ENCODE measurements around the gene ZNF292. TPM values are rescaled to one million over a fixed set of nuclear protein-coding genes. Genes with fewer than 3 reads are reported as not detected.
A peak's percentile ranks its signal among the peaks of the same experiment; 100 is the strongest.

ZNF292 gene
- total RNA-seq, 1 experiment from 2014 or later: 32.2 TPM

- no peaks in the 10 kb centered on the region for H3K9me3 Mint-ChIP-seq (ENCODE audit: unreplicated experiment)
- no peaks in the 10 kb centered on the region for H3K36me3 ChIP-seq (ENCODE audit: control insufficient read depth, insufficient read depth, low read length)
- TF ChIP-seq, protein P1, sequence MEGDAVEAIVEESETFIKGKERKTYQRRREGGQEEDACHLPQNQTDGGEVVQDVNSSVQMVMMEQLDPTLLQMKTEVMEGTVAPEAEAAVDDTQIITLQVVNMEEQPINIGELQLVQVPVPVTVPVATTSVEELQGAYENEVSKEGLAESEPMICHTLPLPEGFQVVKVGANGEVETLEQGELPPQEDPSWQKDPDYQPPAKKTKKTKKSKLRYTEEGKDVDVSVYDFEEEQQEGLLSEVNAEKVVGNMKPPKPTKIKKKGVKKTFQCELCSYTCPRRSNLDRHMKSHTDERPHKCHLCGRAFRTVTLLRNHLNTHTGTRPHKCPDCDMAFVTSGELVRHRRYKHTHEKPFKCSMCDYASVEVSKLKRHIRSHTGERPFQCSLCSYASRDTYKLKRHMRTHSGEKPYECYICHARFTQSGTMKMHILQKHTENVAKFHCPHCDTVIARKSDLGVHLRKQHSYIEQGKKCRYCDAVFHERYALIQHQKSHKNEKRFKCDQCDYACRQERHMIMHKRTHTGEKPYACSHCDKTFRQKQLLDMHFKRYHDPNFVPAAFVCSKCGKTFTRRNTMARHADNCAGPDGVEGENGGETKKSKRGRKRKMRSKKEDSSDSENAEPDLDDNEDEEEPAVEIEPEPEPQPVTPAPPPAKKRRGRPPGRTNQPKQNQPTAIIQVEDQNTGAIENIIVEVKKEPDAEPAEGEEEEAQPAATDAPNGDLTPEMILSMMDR (IDR thresholded peaks at IDR 0.05; ENCODE audit: insufficient read depth in 1 of 2, low read depth in 1 of 2, low read length in 1 of 2, severe bottlenecking in 1 of 2, unreplicated experiment in 1 of 2): no peak
- H3K9me3 ChIP-seq: no peaks in the 10 kb centered on the region
- BruUV-seq (replicated peaks): no TSS peak
- H3K4me1 ChIP-seq: 0 out of 2 replicates have a peak, but pooled peaks cover 14% of the 10 kb centered on the region
- H3K27me3 Mint-ChIP-seq (ENCODE audit: insufficient read depth, unreplicated experiment): no peaks in the 10 kb centered on the region
- H3K27ac Mint-ChIP-seq (ENCODE audit: unreplicated experiment): peak overlapping the region; percentile 81
- DNase-seq: peak; percentile 70 to 75
- peak overlapping the region; percentile 72 for H3K4me3 ChIP-seq (ENCODE audit: low read depth, low read length)
- intact Hi-C loops (cut with micrococcal nuclease; ENCODE audit: unreplicated experiment): loop anchor here (10.0 kb wide), 2 partner anchors 323 to 443 kb away; partner anchors contain the start of genes ORC3 and SLC35A1
- H3K36me3 Mint-ChIP-seq (ENCODE audit: insufficient read depth, unreplicated experiment): peaks cover 18% of the 10 kb centered on the region
- CTCF ChIA-PET: no interaction called here
- H3K4me1 Mint-ChIP-seq (ENCODE audit: low read depth, unreplicated experiment): peaks cover 6% of the 10 kb centered on the region
- POLR2A ChIA-PET: no interaction called here
- no peaks in the 10 kb centered on the region for H3K27me3 ChIP-seq (replicated peaks; ENCODE audit: control insufficient read depth, insufficient read depth, low read length)
- peak overlapping the region; percentile 81 for H3K4me3 Mint-ChIP-seq (ENCODE audit: unreplicated experiment)
Measured at GRCh38 chr6:87151781-87152525, 3.4 kb upstream of the ZNF292 start.

- peaks cover 6% of the 10 kb centered on the region for H3K4me1 Mint-ChIP-seq (ENCODE audit: low read depth, unreplicated experiment)
- peak overlapping the region; percentile 81 for H3K27ac Mint-ChIP-seq (ENCODE audit: unreplicated experiment)
- peaks cover 18% of the 10 kb centered on the region for H3K36me3 Mint-ChIP-seq (ENCODE audit: insufficient read depth, unreplicated experiment)
- DNase-seq: no peak
- no peaks in the 10 kb centered on the region for H3K9me3 Mint-ChIP-seq (ENCODE audit: unreplicated experiment)
- Histone ChIP-seq H3K9me3 (no peaks in the 10 kb centered on the region), H3K27me3 (replicated peaks; ENCODE audit: control insufficient read depth, insufficient read depth, low read length) (no peaks in the 10 kb centered on the region), H3K4me1 (0 out of 2 replicates have a peak, but pooled peaks cover 18% of the 10 kb centered on the region), H3K4me3 (ENCODE audit: low read depth, low read length) (peak overlapping the region; percentile 72), H3K36me3 (ENCODE audit: control insufficient read depth, insufficient read depth, low read length) (no peaks in the 10 kb centered on the region)
- H3K27me3 Mint-ChIP-seq (ENCODE audit: insufficient read depth, unreplicated experiment): no peaks in the 10 kb centered on the region
- ChIA-PET CTCF (no interaction called here), POLR2A (no interaction called here)
- peak overlapping the region; percentile 81 for H3K4me3 Mint-ChIP-seq (ENCODE audit: unreplicated experiment)
- no TSS peak for BruUV-seq (replicated peaks)
- intact Hi-C loops (cut with micrococcal nuclease; ENCODE audit: unreplicated experiment): loop anchor here (10.0 kb wide), 2 partner anchors 322 to 442 kb away; partner anchors contain the start of genes ORC3 and SLC35A1
- TF ChIP-seq, protein P1 (IDR thresholded peaks at IDR 0.05; ENCODE audit: insufficient read depth in 1 of 2, low read depth in 1 of 2, low read length in 1 of 2, severe bottlenecking in 1 of 2, unreplicated experiment in 1 of 2): no peak
Measured at GRCh38 chr6:87152526-87152955, 2.8 kb upstream of the ZNF292 start.

DNA sequence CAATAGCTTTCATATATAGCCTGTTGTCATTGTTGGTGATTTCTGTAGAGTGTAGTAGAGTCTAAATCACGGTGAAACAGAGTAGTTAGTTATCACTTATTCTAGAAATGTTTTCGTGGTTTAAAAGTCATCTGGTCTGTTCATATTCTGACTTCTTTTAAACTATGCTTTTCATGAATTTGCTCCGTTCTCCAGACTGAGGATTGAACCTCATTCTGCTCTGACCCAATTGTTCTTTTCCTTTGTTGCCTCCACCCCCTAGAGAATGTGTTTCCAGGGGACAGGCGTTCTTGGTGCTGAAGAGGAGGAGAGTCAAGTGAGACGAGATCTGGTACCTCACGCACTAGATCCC is 748 bp upstream of the ZNF292 start:
- ChIA-PET POLR2A (no interaction called here), CTCF (no interaction called here)
- H3K27me3 Mint-ChIP-seq (ENCODE audit: insufficient read depth, unreplicated experiment): no peaks in the 10 kb centered on the region
- intact Hi-C loops (cut with micrococcal nuclease; ENCODE audit: unreplicated experiment): loop anchor here (2.0 to 10.0 kb wide), 3 partner anchors 58 to 440 kb away; partner anchors contain the start of genes ORC3 and SLC35A1
- H3K27ac Mint-ChIP-seq (ENCODE audit: unreplicated experiment): peak overlapping the region; percentile 95
- H3K4me3 Mint-ChIP-seq (ENCODE audit: unreplicated experiment): peak overlapping the region; percentile 98
- TSS peak; percentile 39 for BruUV-seq (replicated peaks)
- H3K9me3 Mint-ChIP-seq (ENCODE audit: unreplicated experiment): no peaks in the 10 kb centered on the region
- peaks cover 18% of the 10 kb centered on the region for H3K36me3 Mint-ChIP-seq (ENCODE audit: insufficient read depth, unreplicated experiment)
- TF ChIP-seq, protein P1 (IDR thresholded peaks at IDR 0.05; ENCODE audit: insufficient read depth in 1 of 2, low read depth in 1 of 2, low read length in 1 of 2, severe bottlenecking in 1 of 2, unreplicated experiment in 1 of 2): no peak
- Histone ChIP-seq H3K27me3 (replicated peaks; ENCODE audit: control insufficient read depth, insufficient read depth, low read length) (no peaks in the 10 kb centered on the region), H3K4me1 (0 out of 2 replicates have a peak, but pooled peaks cover 18% of the 10 kb centered on the region), H3K9me3 (no peaks in the 10 kb centered on the region), H3K36me3 (ENCODE audit: control insufficient read depth, insufficient read depth, low read length) (no peaks in the 10 kb centered on the region), H3K4me3 (ENCODE audit: low read depth, low read length) (peak overlapping the region; percentile 92)
- H3K4me1 Mint-ChIP-seq (ENCODE audit: low read depth, unreplicated experiment): peaks cover 6% of the 10 kb centered on the region
- DNase-seq: no peak
